Mammary epithelial cell (primary cell): ENCODE data around the gene SLC8A1.

ENCODE experiments used
- CTCF ChIP-seq, 2 donors: IDR thresholded peaks in 1 of 2; conservative IDR thresholded peaks in 1 of 2; 2 replicates each; pipeline ENCODE4 v1.5.1; 2011 to 2012; ENCODE audit warnings: inconsistent platforms in 2 of 2, low read length in 2 of 2, mild to moderate bottlenecking in 2 of 2, control low read depth in 1 of 2, low read depth in 1 of 2; ENCODE audit not compliant: insufficient read depth in 1 of 2; ENCODE audit errors: extremely low read depth in 1 of 2
- EZH2 ChIP-seq: IDR thresholded peaks from 2 replicates; pipeline ENCODE4 v1.6.1; 2012; ENCODE audit warnings: low read length, inconsistent platforms, borderline replicate concordance

- TF ChIP-seq CTCF (conservative IDR thresholded peaks at IDR 0.05 in 1 of 2, IDR thresholded peaks at IDR 0.05 in 1 of 2; ENCODE audit: extremely low read depth in 1 of 2, insufficient read depth in 1 of 2, low read depth in 1 of 2, low read length in 2 of 2) = no peak
- no peak for TF ChIP-seq EZH2
These were observed 164.1 kb downstream of the SLC8A1 start for GRCh38 chr2:40287773-40288172.
